SJSA1 (cell line): ENCODE data around the gene BLOC1S3. TPM values are rescaled to one million over a fixed set of nuclear protein-coding genes. Genes with fewer than 3 reads are reported as not detected.

Source experiments
- DNase-seq, 2 experiments: peaks; one replicate each; pipeline ENCODE4 v3.0.0-alpha.2; 2015 to 2020; ENCODE audit warnings: low spot score in 2 of 2, low read depth in 1 of 2
- H3K27ac ChIP-seq: fragments of 250-450 bp; sonication (Bioruptor Pico); 2 replicates; pipeline ENCODE4 v1.5.1; 2020; ENCODE audit warnings: mild to moderate bottlenecking, moderate library complexity
- H3K27me3 ChIP-seq: fragments of 250-450 bp; sonication (Bioruptor Pico); replicated peaks from 2 replicates; pipeline ENCODE4 v1.5.1; 2020; ENCODE audit warnings: mild to moderate bottlenecking, moderate library complexity
- H3K36me3 ChIP-seq: fragments of 250-450 bp; sonication (Bioruptor Pico); 2 replicates; pipeline ENCODE4 v1.5.1; 2020; ENCODE audit warnings: mild to moderate bottlenecking
- H3K4me1 ChIP-seq: fragments of 250-450 bp; sonication (Bioruptor Pico); replicated peaks from 2 replicates; pipeline ENCODE4 v1.6.1; 2021; ENCODE audit warnings: mild to moderate bottlenecking
- H3K4me3 ChIP-seq: fragments of 250-450 bp; sonication (Bioruptor Pico); 2 replicates; pipeline ENCODE4 v1.5.1; 2020; ENCODE audit warnings: mild to moderate bottlenecking
- H3K9me3 ChIP-seq: fragments of 250-450 bp; sonication (Bioruptor Pico); replicated peaks from 2 replicates; pipeline ENCODE4 v1.5.1; 2020; ENCODE audit warnings: mild to moderate bottlenecking
- total RNA-seq: library from RNA; depleted of rRNA; stranded (reverse); fragments of >200 nt; shearing (Covaris generic); gene quantifications from 2 replicates; pipeline ENCODE4 v1.2.3, GENCODE V29; 2014

The BLOC1S3 gene
- total RNA-seq, 1 experiment from 2014 or later, result 2.9 TPM

DNA sequence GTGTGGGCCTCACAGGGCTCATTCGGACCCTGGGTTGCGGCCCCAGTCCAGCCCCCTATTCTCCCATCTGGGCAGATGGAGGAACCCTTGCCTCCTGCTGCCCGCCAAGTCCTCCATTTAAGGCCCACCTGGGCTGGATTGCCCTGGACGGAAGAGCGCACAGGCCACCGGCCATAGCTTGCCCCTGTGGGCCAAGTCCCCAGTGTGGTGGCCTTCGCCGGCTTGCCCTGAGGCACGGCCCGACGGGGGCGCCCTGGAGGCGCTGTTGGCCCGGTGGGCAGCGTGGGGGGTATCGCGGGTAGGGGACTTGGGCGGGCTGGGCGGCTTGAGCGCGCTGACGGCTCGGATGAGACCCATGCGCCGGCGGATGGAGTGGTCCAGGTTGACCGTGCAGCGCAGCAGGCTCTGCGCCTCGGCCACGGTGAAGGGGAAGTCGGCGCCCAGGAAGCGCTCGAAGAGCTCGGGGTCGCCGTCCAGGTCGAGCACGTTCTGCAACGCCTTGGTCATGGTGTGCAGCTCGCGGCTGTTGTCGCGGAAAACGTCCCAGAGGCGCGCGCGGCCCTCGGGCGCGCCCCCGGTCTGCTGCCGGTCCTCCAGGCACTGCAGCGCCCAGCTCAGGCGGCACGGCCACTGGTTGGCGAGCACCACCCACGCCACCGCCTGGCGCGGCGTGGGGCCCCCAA is 26.6 kb upstream of the BLOC1S3 start:
- H3K36me3 ChIP-seq, result no peaks in the 10 kb centered on the region

DNA sequence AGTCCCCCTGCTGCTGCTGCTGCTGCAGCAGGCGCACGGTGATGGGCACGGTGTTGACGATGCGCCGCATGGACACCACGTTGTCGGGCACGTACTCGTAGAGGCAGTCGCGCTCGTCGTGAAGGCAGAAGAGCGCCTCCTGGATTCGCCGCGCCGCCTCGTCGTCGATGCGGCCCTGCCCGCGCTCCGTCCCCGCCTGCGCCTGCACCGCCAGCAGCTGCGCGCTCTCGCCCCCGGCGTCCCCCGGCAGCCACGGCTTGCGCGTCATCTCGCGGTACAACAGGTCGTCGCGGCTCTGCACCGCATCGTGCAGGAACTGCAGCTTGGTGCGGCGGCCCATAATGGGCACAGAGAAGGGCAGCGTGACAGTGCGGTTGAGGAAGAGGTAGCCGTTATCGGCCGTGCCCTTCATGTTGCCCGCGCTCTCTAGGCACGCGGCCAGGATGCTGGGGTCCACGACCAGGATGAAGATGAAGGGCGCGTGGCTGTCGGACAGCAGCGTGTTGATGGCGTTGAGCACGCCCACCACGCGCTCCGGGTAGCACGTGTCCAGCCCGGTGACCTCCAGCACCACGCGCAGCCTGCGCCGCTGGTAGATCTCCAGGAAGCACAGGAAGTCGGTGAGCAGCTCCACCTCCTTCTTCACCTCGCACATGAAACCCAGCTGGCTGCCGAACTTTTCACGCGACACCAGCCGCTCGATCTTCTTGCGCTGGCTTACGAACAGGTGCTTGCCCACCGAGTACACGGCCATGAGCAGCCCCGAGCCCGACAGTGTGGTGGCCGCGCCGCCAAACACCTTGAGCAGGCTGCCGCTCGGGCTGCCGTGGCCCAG is 25.9 kb upstream of the BLOC1S3 start:
- DNase-seq, result peak; percentile 45 to 61
- H3K4me3 ChIP-seq, result peak overlapping the region; percentile 4

More for the DNA sequence above, 26.6 kb upstream of the BLOC1S3 start:
- peaks cover 7% of the 10 kb centered on the region; the same call in 1 of the 2 replicates for H3K9me3 ChIP-seq
- peaks cover 33% of the 10 kb centered on the region for H3K27me3 ChIP-seq
- peaks cover 33% of the 10 kb centered on the region for H3K4me1 ChIP-seq
- no peak overlapping the region for H3K27ac ChIP-seq
- no peak for DNase-seq
- H3K4me3 ChIP-seq, result peak overlapping the region; percentile 4

DNA sequence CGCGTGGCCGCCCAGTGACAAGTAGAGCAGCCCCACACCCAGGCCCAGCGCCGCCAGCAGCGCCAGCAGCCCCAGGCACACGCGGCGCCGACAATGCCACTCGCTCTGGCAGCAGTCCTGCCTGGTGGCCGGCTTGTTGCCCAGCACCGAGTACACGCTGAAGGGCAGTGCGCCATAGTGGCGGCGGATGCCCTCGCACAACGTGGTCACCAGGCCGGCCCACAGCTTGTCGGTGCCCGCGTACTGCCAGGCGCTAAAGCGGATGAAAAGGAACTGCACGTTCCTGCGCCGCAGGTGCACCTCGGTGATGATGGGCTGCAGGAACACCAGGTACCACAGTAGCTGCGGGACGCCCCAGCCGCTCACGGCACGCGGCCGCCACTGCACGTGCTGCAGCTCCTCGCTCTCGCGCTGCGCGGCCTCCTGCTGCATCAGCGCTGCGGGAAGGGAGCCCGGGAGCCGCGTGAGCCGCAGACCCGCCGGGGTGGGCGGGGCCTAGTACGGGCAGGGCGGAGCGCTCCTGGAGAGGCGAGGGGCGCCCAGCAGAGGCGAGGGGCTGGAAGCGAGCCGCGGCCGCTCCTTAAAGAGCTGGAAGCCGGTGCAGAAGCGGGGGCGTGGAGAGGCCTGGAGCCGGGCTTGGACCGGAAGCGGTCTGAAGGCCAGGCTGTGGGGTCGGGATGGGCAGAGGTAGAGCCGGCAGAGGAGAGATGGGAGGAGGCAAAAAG is 25.1 kb upstream of the BLOC1S3 start:
- DNase-seq, result no peak
- Histone ChIP-seq H3K4me1 (peaks cover 33% of the 10 kb centered on the region), H3K27me3 (peaks cover 33% of the 10 kb centered on the region), H3K9me3 (peaks cover 7% of the 10 kb centered on the region; the same call in 1 of the 2 replicates), H3K36me3 (no peaks in the 10 kb centered on the region), H3K27ac (no peak overlapping the region), H3K4me3 (no peak overlapping the region)

More for the DNA sequence above, 25.9 kb upstream of the BLOC1S3 start:
- Histone ChIP-seq H3K9me3 (peaks cover 7% of the 10 kb centered on the region; the same call in 1 of the 2 replicates), H3K27me3 (peaks cover 33% of the 10 kb centered on the region), H3K4me1 (peaks cover 33% of the 10 kb centered on the region), H3K36me3 (no peaks in the 10 kb centered on the region), H3K27ac (no peak overlapping the region)

DNA sequence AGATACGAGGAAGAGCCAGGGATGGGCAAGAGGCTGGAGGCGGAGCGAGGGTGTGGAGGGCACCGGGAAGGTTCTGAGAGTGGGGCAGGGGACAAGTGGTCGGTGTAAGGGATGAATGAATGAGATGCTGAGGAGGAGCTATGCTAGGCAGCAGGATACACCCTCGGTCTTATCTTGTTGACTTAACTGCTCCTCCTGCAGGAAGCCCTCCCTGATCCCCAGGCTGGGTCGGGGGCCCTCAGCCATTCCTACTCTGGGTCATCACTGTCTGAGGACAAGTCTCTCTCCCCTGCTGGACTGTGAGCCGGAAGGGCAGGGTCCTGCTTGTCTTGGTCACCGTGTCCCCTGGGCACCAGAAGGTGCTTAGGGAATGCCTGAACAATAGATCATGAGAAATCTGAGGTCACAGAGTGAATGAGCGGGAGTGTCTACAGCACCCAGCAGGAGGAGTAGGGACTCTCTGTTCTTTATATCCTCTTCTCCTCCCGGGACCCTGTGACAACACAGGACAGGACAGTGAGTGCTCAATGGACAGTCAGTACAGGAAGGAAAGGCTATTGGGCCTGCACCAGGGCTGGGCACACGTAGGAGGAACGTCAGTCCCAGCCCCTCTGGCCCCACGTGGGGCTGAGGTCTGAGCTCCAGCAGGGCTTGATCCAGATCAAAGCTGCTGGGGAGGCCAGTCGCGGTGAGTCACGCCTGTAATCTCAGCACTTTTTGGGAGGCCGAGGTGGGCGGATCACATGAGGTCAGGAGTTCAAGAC is 24.3 kb upstream of the BLOC1S3 start:
- Histone ChIP-seq H3K27me3 (peaks cover 33% of the 10 kb centered on the region), H3K9me3 (peaks cover 7% of the 10 kb centered on the region; the same call in 1 of the 2 replicates), H3K27ac (no peak overlapping the region), H3K4me1 (peaks cover 33% of the 10 kb centered on the region), H3K36me3 (no peaks in the 10 kb centered on the region), H3K4me3 (no peak overlapping the region)
- DNase-seq, result peak; percentile 75 to 91

DNA sequence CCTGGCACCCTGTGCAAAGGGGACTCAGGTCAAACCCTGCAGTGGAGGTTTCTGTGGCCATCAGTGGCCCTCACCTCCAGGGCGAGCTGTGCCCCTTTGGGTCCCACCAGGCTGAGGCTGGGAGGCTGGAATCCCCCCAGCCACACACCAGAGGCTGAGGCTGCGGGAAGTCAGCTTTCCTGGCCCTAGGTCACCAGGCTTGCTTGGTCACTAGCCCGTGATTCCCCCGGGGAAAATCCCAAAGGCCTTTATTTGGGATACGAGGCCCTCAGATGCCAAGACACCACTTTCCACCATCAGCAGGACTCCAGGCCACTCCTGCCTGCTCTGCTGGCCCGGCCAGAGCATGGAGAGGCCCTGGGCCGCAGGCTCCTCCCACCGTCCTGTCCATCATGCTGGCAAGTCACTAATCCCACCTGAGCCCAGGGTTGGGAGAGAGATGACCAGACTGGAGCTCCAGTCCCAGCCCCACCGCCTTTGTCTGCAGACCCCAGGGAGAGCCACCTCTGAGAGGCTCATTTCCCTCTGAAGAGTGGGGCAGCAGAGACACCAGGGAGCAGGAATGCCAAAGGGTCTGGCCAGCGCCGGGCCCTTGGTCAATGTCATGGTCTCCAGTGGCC is 22.5 kb upstream of the BLOC1S3 start:
- no peak overlapping the region for H3K4me3 ChIP-seq
- H3K9me3 ChIP-seq, result peaks cover 7% of the 10 kb centered on the region; the same call in 1 of the 2 replicates
- no peaks in the 10 kb centered on the region for H3K36me3 ChIP-seq
- H3K27ac ChIP-seq, result no peak overlapping the region
- peaks cover 29% of the 10 kb centered on the region for H3K27me3 ChIP-seq
- peaks cover 33% of the 10 kb centered on the region for H3K4me1 ChIP-seq
- DNase-seq, result no peak

DNA sequence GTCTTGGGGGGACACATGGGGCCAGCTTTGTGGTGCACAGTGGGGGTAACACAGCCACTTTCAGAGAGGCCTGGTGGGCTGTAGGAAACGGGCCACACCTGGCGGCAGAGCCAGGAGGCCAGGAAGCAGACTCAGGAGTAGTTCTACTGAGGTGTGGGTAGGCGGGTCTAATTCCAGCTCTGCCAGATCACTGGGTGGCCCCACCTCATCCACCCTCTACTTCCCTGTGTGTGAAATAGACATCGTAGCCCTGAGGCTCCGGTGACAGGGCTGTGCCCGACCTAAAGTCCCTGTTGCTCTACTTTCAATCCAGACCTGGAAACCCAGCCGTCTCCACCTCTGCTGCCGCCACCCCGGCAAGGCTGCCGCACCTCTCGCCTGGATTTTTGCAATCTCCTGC is 21.8 kb upstream of the BLOC1S3 start:
- Histone ChIP-seq H3K36me3 (no peaks in the 10 kb centered on the region), H3K4me3 (no peak overlapping the region), H3K9me3 (peaks cover 7% of the 10 kb centered on the region; the same call in 1 of the 2 replicates), H3K27ac (no peak overlapping the region), H3K4me1 (peaks cover 32% of the 10 kb centered on the region), H3K27me3 (peaks cover 28% of the 10 kb centered on the region)
- no peak for DNase-seq

DNA sequence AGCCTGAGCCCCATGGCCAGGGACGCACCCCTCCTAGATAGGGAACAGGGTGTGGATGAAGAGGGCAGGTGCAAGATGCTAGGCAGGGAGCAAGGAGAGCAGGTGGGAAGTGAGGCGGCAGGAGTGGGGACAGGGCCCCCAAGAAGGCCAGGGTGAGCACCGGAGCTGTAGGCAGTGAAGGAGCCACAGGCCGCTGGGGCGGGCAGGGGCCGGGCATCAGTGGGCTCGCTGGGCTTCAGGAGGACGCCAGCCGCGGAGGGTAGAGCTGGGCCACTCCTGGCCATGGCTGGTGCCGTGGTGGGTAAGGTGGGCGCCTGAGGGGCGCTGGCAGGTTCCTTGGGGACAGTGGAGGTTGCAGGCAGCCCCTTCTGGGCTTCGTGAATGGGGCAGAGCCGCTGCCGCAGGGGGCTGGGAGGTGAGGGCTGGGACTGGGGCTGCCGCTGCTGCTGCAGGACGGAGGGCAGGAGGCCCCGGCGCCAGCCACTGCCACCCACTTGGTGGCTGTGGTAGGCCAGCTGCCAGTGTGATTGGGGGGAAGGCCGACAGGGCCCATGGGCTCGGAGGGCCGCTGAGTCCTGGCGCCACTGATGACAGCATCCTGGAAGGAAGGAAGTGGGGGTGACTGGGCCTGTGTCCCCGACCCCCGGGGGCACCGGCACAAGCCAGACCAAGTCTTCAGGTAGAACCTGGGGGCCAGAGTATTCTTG is 19.9 kb upstream of the BLOC1S3 start:
- H3K4me1 ChIP-seq, result peaks cover 13% of the 10 kb centered on the region
- no peak for DNase-seq
- no peak overlapping the region for H3K27ac ChIP-seq
- H3K9me3 ChIP-seq, result no peaks in the 10 kb centered on the region
- H3K4me3 ChIP-seq, result no peak overlapping the region
- H3K36me3 ChIP-seq, result no peaks in the 10 kb centered on the region
- H3K27me3 ChIP-seq, result peaks cover 9% of the 10 kb centered on the region

DNA sequence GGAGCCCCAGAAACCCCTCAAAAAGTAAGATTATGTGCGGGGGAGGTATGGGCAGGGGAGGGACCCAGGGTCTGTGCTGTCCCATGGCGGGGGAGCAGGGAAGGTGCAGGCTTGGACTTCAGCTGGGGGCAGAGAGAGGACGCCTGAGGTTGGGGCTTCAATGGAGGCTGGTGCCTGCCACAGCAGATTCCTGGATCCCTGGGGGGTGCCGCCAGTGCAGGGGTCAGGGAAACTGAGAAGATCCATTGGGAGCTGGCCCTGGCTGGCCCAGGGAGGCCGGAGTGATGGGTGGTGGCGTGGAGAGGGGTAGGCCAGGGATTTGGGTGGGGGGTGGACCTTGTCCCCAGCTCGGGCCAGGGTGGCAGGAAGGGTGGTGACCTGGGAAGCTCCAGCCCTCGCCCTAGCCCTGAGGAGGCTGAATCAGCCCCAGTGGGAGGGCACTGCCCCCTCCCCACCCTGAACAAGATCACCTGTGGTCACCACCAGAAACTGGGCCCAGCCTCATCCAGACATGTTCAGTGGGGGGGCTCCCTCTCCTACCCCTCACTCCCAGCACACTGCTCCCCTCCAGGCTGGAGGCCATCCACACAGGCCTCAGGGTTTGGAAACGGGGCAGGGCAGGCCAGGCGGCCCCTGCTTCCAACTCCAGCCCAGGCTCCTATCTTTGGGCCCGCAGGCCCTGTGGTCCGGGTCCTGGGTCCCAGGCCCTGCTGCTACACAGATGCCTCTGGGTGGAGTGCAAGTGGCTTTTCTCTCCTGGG is 19.2 kb upstream of the BLOC1S3 start:
- Histone ChIP-seq H3K36me3 (no peaks in the 10 kb centered on the region), H3K4me1 (peaks cover 11% of the 10 kb centered on the region), H3K27me3 (peaks cover 6% of the 10 kb centered on the region; the same call in 1 of the 2 replicates), H3K27ac (no peak overlapping the region), H3K9me3 (no peaks in the 10 kb centered on the region), H3K4me3 (no peak overlapping the region)
- no peak for DNase-seq

DNA sequence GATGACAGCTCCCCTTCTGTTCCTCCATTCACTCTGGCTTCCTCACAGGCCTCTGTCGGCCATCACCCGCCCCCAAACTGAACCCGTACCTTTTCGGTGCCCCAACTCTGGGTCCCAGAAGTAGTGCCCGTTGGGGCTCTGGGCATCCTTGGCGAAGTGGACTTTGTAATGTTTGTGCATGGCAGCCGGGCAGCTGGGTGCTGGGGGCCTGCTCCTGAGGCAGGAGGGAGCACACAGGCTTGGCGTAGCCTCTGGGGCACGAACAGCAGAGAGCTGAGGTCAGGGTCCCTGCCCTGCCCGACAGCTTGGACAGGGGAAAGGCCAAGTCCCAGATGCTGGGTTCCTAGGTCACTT is 18.6 kb upstream of the BLOC1S3 start:
- H3K36me3 ChIP-seq, result no peaks in the 10 kb centered on the region
- H3K27ac ChIP-seq, result no peak overlapping the region
- no peak overlapping the region for H3K4me3 ChIP-seq
- DNase-seq, result no peak
- peaks cover 6% of the 10 kb centered on the region; the same call in 1 of the 2 replicates for H3K27me3 ChIP-seq
- peaks cover 9% of the 10 kb centered on the region for H3K4me1 ChIP-seq
- H3K9me3 ChIP-seq, result no peaks in the 10 kb centered on the region

DNA sequence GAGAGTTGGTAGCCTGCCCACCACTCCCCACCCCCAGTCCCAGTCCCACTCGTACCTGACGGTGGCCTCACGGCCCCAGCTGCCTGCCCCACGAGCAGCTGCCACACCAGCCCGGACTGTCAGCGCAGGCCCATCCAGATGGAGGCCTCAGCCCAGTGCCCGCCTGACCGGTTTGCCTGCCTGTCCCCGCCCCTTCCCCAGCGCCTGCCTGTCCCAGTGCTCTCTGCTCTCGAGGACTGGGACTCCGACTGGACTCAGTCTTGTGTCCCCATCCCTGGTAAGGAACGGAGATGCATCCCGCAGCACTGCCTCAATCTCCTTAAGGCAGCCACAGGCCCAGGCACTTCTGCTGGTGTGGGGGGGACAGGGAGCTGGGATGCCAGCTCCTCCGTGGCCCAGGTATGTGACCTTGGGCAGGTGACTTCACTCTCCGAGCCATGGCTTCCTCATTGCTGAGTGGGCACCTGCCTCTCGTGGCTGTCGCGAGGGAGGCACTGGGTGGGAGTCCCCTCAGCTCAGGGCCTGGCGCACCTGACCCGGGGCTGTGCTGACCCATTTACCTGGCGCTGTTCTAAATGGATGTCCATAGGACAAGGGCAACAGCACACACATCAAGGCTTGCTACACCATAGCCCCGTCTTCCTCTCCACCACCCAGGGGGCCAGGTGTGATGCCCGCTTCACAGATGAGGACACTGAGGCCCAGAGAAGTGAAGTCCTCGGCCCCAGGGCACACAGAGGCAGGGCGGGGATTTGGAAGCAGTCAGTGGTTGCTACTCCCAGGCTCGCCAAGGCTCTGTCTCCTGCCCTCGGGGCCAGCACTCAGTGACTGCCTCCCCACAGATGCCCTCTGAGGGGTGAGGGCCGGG is 17.5 kb upstream of the BLOC1S3 start, which contains the start of gene NKPD1:
NKPD1 (minus strand) TSS at position 113 of the 868 bp plus-strand sequence. CDS start 832 bp downstream, outside the sequence.
- H3K9me3 ChIP-seq, result no peaks in the 10 kb centered on the region
- no peaks in the 10 kb centered on the region for H3K36me3 ChIP-seq
- peaks cover 6% of the 10 kb centered on the region; the same call in 1 of the 2 replicates for H3K27me3 ChIP-seq
- no peak within 1 kb of the TSS for H3K27ac ChIP-seq
- DNase-seq, result no peak
- peaks cover 9% of the 10 kb centered on the region for H3K4me1 ChIP-seq
- H3K4me3 ChIP-seq, result no peak within 1 kb of the TSS
